NCI-H460 (cell line): ENCODE results near the gene PLD5. TPM values are rescaled to one million over a fixed set of nuclear protein-coding genes. Genes with fewer than 3 reads are reported as not detected.

ENCODE experiments used
- DNase-seq: peaks from one replicate; pipeline ENCODE4 v3.0.0-alpha.2; 2016; ENCODE audit warnings: low read depth; ENCODE audit errors: extremely low read depth
- polyA plus RNA-seq: library from polyadenylated mRNA; depleted of rRNA; stranded (reverse); fragments of >200 nt; gene quantifications from 2 replicates; pipeline ENCODE4 v1.2.3, GENCODE V29; 2014; cell fraction: nucleus; rRNA removed
- total RNA-seq: library from RNA; depleted of rRNA; stranded (reverse); fragments of >200 nt; shearing (Covaris generic); gene quantifications from 2 replicates; pipeline ENCODE4 v1.2.3, GENCODE V29; 2014; rRNA removed

PLD5 gene
- not detected in 2 replicates for total RNA-seq
- not detected in 2 replicates for polyA plus RNA-seq

GRCh38 chr1:242524571-242525359 lies at the start of gene PLD5:
Gene PLD5 (minus strand): TSS chr1:242524697.
- no peak for DNase-seq

GRCh38 chr1:242569867-242570266 lies 45.4 kb upstream of the PLD5 start:
- no peak for DNase-seq

- DNase-seq, result no peak
Observed at GRCh38 chr1:242568666-242569065, 44.2 kb upstream of the PLD5 start.

GRCh38 chr1:242567596-242567995 lies 43.1 kb upstream of the PLD5 start:
- DNase-seq, result no peak

GRCh38 chr1:242556759-242557158 lies 32.3 kb upstream of the PLD5 start:
- DNase-seq, result no peak

GRCh38 chr1:242556276-242556675 lies 31.8 kb upstream of the PLD5 start:
- DNase-seq, result no peak

GRCh38 chr1:242554577-242554976 lies 30.1 kb upstream of the PLD5 start:
- DNase-seq, result no peak

- DNase-seq, result no peak
Observed at GRCh38 chr1:242546849-242547729, 22.6 kb upstream of the PLD5 start.

- DNase-seq, result no peak
Observed at GRCh38 chr1:242546441-242546840, 21.9 kb upstream of the PLD5 start.

- no peak for DNase-seq
Observed at GRCh38 chr1:242544071-242544470, 19.6 kb upstream of the PLD5 start.

- DNase-seq, result no peak
Observed at GRCh38 chr1:242542271-242542670, 17.8 kb upstream of the PLD5 start.

- no peak for DNase-seq
Observed at GRCh38 chr1:242535986-242536385, 11.5 kb upstream of the PLD5 start.

GRCh38 chr1:242534753-242535152 lies 10.3 kb upstream of the PLD5 start:
- no peak for DNase-seq

- DNase-seq, result no peak
Observed at GRCh38 chr1:242530761-242531160, 6.3 kb upstream of the PLD5 start.

- no peak for DNase-seq
Observed at GRCh38 chr1:242525769-242526168, 1.3 kb upstream of the PLD5 start.

- no peak for DNase-seq
Observed at GRCh38 chr1:242525360-242525722, 844 bp upstream of the PLD5 start.

- peak; percentile 26 for DNase-seq
Observed at GRCh38 chr1:242523719-242524570, 552 bp downstream of the PLD5 start.

- no peak for DNase-seq
Observed at GRCh38 chr1:242522996-242523718, 1.3 kb downstream of the PLD5 start.

- DNase-seq, result no peak
Observed at GRCh38 chr1:242522304-242522945, 2.1 kb downstream of the PLD5 start.

GRCh38 chr1:242515555-242515954 lies 8.9 kb downstream of the PLD5 start:
- no peak for DNase-seq
